Heart left ventricle (tissue), 16 donors: Measurements from ENCODE around the gene IL2RG. TPM values are rescaled to one million over a fixed set of nuclear protein-coding genes. Genes with fewer than 3 reads are reported as not detected.

ENCODE experiments used
- ATAC-seq, 4 donors: fragments of 200-7000 bp; cut with Tn5 transposase; one replicate each; pipeline ENCODE4 v1.9.1; 2020 to 2022; ENCODE audit warnings: moderate library complexity in 4 of 4, mild to moderate bottlenecking in 3 of 4, moderate number of reproducible peaks in 1 of 4
- DNase-seq, 5 donors: peaks; one replicate each; pipeline ENCODE4 v3.0.0-alpha.2; 2020
- H3K27ac ChIP-seq, 12 donors: fragments of 200-600 bp; sonication (generic) in 4 of 12; one replicate each; pipeline versions ENCODE4 v1.5.0 to v1.8.0; 2016 to 2022; ENCODE audit warnings: mild to moderate bottlenecking in 2 of 12
- H3K27me3 ChIP-seq, 9 donors: fragments of 200-600 bp; sonication (generic) in 2 of 9; one replicate each; pipeline versions ENCODE4 v1.5.1 to v1.8.0; 2016 to 2022; ENCODE audit warnings: mild to moderate bottlenecking in 3 of 9
- H3K36me3 ChIP-seq, 9 donors: fragments of 200-600 bp; sonication (generic) in 2 of 9; one replicate each; pipeline versions ENCODE4 v1.5.0 to v1.8.0; 2018 to 2022; ENCODE audit warnings: mild to moderate bottlenecking in 2 of 9
- H3K4me1 ChIP-seq, 12 donors: fragments of 200-600 bp; sonication (generic) in 4 of 12; one replicate each; pipeline versions ENCODE4 v1.5.0 to v1.8.0; 2016 to 2022; ENCODE audit warnings: mild to moderate bottlenecking in 3 of 12
- H3K4me3 ChIP-seq, 12 donors: fragments of 200-600 bp; sonication (generic) in 4 of 12; one replicate each; pipeline versions ENCODE4 v1.5.0 to v1.8.0; 2017 to 2022; ENCODE audit warnings: mild to moderate bottlenecking in 9 of 12, moderate library complexity in 4 of 12
- H3K9me3 ChIP-seq, 12 donors: fragments of 200-600 bp; sonication (generic) in 4 of 12; one replicate each; pipeline versions ENCODE4 v1.5.0 to v1.8.0; 2016 to 2022; ENCODE audit warnings: mild to moderate bottlenecking in 1 of 12
- CTCF ChIP-seq, 12 donors: fragments of 200-600 bp; sonication (generic) in 4 of 12; IDR thresholded peaks; one replicate each; pipeline versions ENCODE4 v1.5.0 to v1.8.0; 2018 to 2022; ENCODE audit warnings: antibody characterized with exemption in 12 of 12, mild to moderate bottlenecking in 5 of 12
- POLR2A ChIP-seq, 2 donors: fragments of 450-650 bp; IDR thresholded peaks; one replicate each; pipeline ENCODE4 v1.6.1; 2017; ENCODE audit warnings: antibody characterized with exemption in 2 of 2, mild to moderate bottlenecking in 2 of 2, moderate library complexity in 2 of 2
- WGBS, 4 donors: extraction: QIAGEN DNeasy Blood & Tissue Kit in 2 of 4; methylation state at CpG; one replicate each; pipeline versions ENCODE4 v1.1.5 to v1.1.7; 2013 to 2018; 5-methylcytosine and 5-hydroxymethylcytosine counted together
- intact Hi-C, 10 donors: fragments of 100-400 bp; cut with DNase I; formaldehyde crosslinking; loops; one replicate each; pipeline versions ENCODE4 v1.11.1 to v1.14.2; 2022
- polyA plus RNA-seq, 2 donors: library from polyadenylated mRNA; stranded (reverse); fragments of 200-250 nt; gene quantifications; one replicate each; pipeline ENCODE4 v1.2.3, GENCODE V29; 2013
- total RNA-seq, 9 donors: library from RNA; depleted of rRNA in 2 of 9; stranded (reverse); fragments of >200 nt in 2 of 9; fragmentation: NEBNext Ultra II Directional in 3 of 9; extraction: Animal tissue kit (Norgen Biotek cat#: 25700) in 3 of 9; gene quantifications; one replicate each; pipeline versions ENCODE4 v1.1.0 to v1.2.4, GENCODE V29; 2016 to 2023
- donor health status: ischemic (EF 13 %, LVEDD 7.1; RV severe dilation, severe dysfunction).
- donor health status: healthy with polysubstance abuse.
- donor health status: DM: no; HTN: yes; CAD: no.
- donor health status: DM: no; HTN: no; CAD: no.
- donor health status: ischemic (EF 25% LVEDD 6.9; RV normal size, moderate dysfunction).
- donor health status: ischemic (EF 25% LVEDD 5.7; RV mildly dilated, moderate dysfunction).
- donor health status: healthy.
- donor health status: DM: yes; HTN: yes; CAD: no.
- donor health status: ischemic (EF 35%, LVEDD 5.7; RV mildly dilated, moderate dysfunction).
- donor health status: nonischemic (EF 11% LVEDD 7.7; RV severe dilation, severe dysfunction).
- donor health status: DM: yes; HTN: yes; CAD: no.
- donor health status: PGD.
- donor health status: ischemic (EF 29% LVEDD 5.4; RV normal size, mild dysfunction).
- donor health status: nonischemic (EF 23%, LVEDD 6.1; RV moderate dilation, normal function).

IL2RG gene
- total and polyA plus RNA-seq, 11 donors, result 0.44 to 25.2 (median 2.0) TPM

- Histone ChIP-seq H3K4me1 (no peaks in the 10 kb centered on the region), H3K27me3 (no peaks in the 10 kb centered on the region), H3K27ac (no peak overlapping the region), H3K36me3 (peaks cover 0 to 94% (median 76%) of the 10 kb centered on the region in 9 donors), H3K4me3 (no peak overlapping the region), H3K9me3 (no peaks in the 10 kb centered on the region)
- 73 to 84% (median 82%) methylated on average over 4 of the region's 4 CpGs for WGBS, 4 donors
- DNase-seq (no peak), ATAC-seq (no peak)
- no peak for TF ChIP-seq CTCF (IDR thresholded peaks at IDR 0.05)
- TF ChIP-seq POLR2A (IDR thresholded peaks at IDR 0.05), result no peak
- intact Hi-C loops, result loop anchor here in 1 of 10 donors (5.0 kb wide), 1 partner anchor 34 kb away; the partner anchor contains the start of gene FOXO4
Measured at GRCh38 chrX:71131510-71131909, 20.1 kb upstream of the IL2RG start.

GRCh38 chrX:71128915-71129765, 17.8 kb upstream of the IL2RG start:
- Histone ChIP-seq H3K4me1 (no peaks in the 10 kb centered on the region), H3K9me3 (no peaks in the 10 kb centered on the region), H3K4me3 (no peak overlapping the region), H3K27me3 (no peaks in the 10 kb centered on the region), H3K36me3 (peaks cover 0 to 92% (median 81%) of the 10 kb centered on the region in 9 donors), H3K27ac (no peak overlapping the region)
- TF ChIP-seq POLR2A (IDR thresholded peaks at IDR 0.05), result no peak
- peak; percentile 55 to 73 (median 62) for TF ChIP-seq CTCF (IDR thresholded peaks at IDR 0.05)
- 34 to 41% (median 37%) methylated on average over 18 of the region's 18 CpGs for WGBS, 4 donors
- DNase-seq (peak; percentile 50 to 76 (median 61)), ATAC-seq (peak in 3 of 4 donors; percentile 68 to 81 (median 74))
- intact Hi-C loops, result loop anchor here in 2 of 10 donors (1.0 to 10.0 kb wide), 2 partner anchors 31 to 46 kb away; no protein-coding TSS in a partner anchor

- no peak for DNase-seq
Measured at GRCh38 chrX:71128166-71128833, 16.9 kb upstream of the IL2RG start.

More at GRCh38 chrX:71128166-71128833, 16.9 kb upstream of the IL2RG start:
- H3K27me3 ChIP-seq, result no peaks in the 10 kb centered on the region
- H3K4me3 ChIP-seq, result no peak overlapping the region
- no peaks in the 10 kb centered on the region for H3K9me3 ChIP-seq
- H3K4me1 ChIP-seq, result no peaks in the 10 kb centered on the region
- ATAC-seq, result no peak
- peaks cover 0 to 96% (median 84%) of the 10 kb centered on the region in 9 donors for H3K36me3 ChIP-seq
- intact Hi-C loops, result loop anchor here in 1 of 10 donors (10.0 kb wide), 1 partner anchor 47 kb away; no protein-coding TSS in a partner anchor
- TF ChIP-seq CTCF (IDR thresholded peaks at IDR 0.05) (no peak), POLR2A (IDR thresholded peaks at IDR 0.05) (no peak)
- no peak overlapping the region for H3K27ac ChIP-seq
- 82 to 85% (median 83%) methylated on average over 10 to 12 of the region's 12 CpGs for WGBS, 4 donors
